ENCODE data around the gene IGSF1.
"Not testable (repeated sequence)": the region's sequence is repeated elsewhere in the genome, so short reads cannot be mapped to it uniquely, and the experiment has no call there.

The IGSF1 gene

GRCh38 chrX:131271274-131271673 is 17.8 kb downstream of the IGSF1 start:
- no peak for DNase-seq

- no peak for DNase-seq
These were observed 19.0 kb downstream of the IGSF1 start for GRCh38 chrX:131270080-131270479.

- no peak for DNase-seq
These were observed 24.4 kb downstream of the IGSF1 start for GRCh38 chrX:131264665-131265064.

- DNase-seq: no peak
These were observed 25.1 kb downstream of the IGSF1 start for GRCh38 chrX:131264053-131264452.

GRCh38 chrX:131262738-131263679 is 26.1 kb downstream of the IGSF1 start:
- peak; percentile 40 for DNase-seq

- no peak for DNase-seq
These were observed 26.9 kb downstream of the IGSF1 start for GRCh38 chrX:131262200-131262599.

- no peak for DNase-seq
These were observed 31.7 kb downstream of the IGSF1 start for GRCh38 chrX:131257367-131257766.

GRCh38 chrX:131250984-131251738 is 37.9 kb downstream of the IGSF1 start:
- not testable (repeated sequence) for DNase-seq

- DNase-seq: no peak
These were observed 50.0 kb downstream of the IGSF1 start for GRCh38 chrX:131239057-131239456.

- DNase-seq: no peak
These were observed 51.7 kb downstream of the IGSF1 start for GRCh38 chrX:131237363-131237762.

- no peak for DNase-seq
These were observed 53.1 kb downstream of the IGSF1 start for GRCh38 chrX:131235768-131236545.

GRCh38 chrX:131227608-131228007 is 61.5 kb downstream of the IGSF1 start:
- DNase-seq: no peak

GRCh38 chrX:131226591-131226990 is 62.5 kb downstream of the IGSF1 start:
- no peak for DNase-seq

- DNase-seq: no peak
These were observed 64.0 kb downstream of the IGSF1 start for GRCh38 chrX:131225078-131225477.

All from activated CD4-positive, alpha-beta T cell treated with anti-CD3 and anti-CD28 coated beads, Interleukin-2, amount 50 U/mL, for 16 hours (primary cell).